NCI-H1105 (cell line): ENCODE data around the gene PDIK1L.

Source experiments
- DNase-seq: peaks from one replicate; lab custom pipeline; 2025; lab: John Stamatoyannopoulos, UW

Gene PDIK1L

GRCh38 chr1:26171084-26172072 lies 59.8 kb downstream of the PDIK1L start, which contains the start of gene ZNF593OS:
TSS of gene ZNF593OS (minus strand) at chr1:26171832. CDS start at chr1:26171661, 171 bp downstream.
- DNase-seq: no peak
